ENCODE results near the gene SIDT2. TPM values are rescaled to one million over a fixed set of nuclear protein-coding genes. Genes with fewer than 3 reads are reported as not detected.
A peak's percentile ranks its signal among the peaks of the same experiment; 100 is the strongest.

The SIDT2 gene
- total and polyA plus RNA-seq, 2 of the 4 experiments (the other 2 are of a cell fraction) = 7.3 to 30.3 TPM

- POLR2A ChIA-PET (ENCODE audit: unreplicated experiment) = interaction anchor here (0.6 kb wide), 1 partner anchor 221 kb away, joined by 3 read pairs; no protein-coding TSS in a partner anchor
- no peaks in the 10 kb centered on the region for H3K9me3 ChIP-seq (ENCODE audit: control insufficient read depth, insufficient read depth, low read length)
- H2AK9ac ChIP-seq (replicated peaks; ENCODE audit: low read depth, low read length, poor library complexity) = peak overlapping the region; percentile 37
- peak overlapping the region; percentile 86 for H2AK5ac ChIP-seq (ENCODE audit: low read depth, low read length)
- peak overlapping the region; percentile 46; the same call in 1 of the 2 replicates for H3K14ac ChIP-seq (replicated peaks; ENCODE audit: low read depth, low read length)
- no peaks in the 10 kb centered on the region for H4K20me1 ChIP-seq (ENCODE audit: insufficient read depth, low read length)
- peak overlapping the region; percentile 99 for H2BK5ac ChIP-seq (ENCODE audit: low read depth, low read length, poor library complexity, severe bottlenecking)
- TF ChIP-seq MAFK (IDR thresholded peaks at IDR 0.05; ENCODE audit: low read depth, low read length) (no peak), FOS (IDR thresholded peaks at IDR 0.05; ENCODE audit: low read depth, low read length) (no peak), MXI1 (IDR thresholded peaks at IDR 0.05; ENCODE audit: borderline replicate concordance, low read depth, low read length) (no peak), CHD1 (IDR thresholded peaks at IDR 0.05; ENCODE audit: low read depth, low read length) (no peak), CEBPB (IDR thresholded peaks at IDR 0.05; ENCODE audit: low read depth, low read length) (no peak), RAD21 (IDR thresholded peaks at IDR 0.05; ENCODE audit: low read length) (no peak), NFE2L2 (IDR thresholded peaks at IDR 0.05; ENCODE audit: low read depth, low read length) (no peak), RCOR1 (IDR thresholded peaks at IDR 0.05; ENCODE audit: insufficient replicate concordance, low read length) (no peak), BHLHE40 (IDR thresholded peaks at IDR 0.05; ENCODE audit: low read depth, low read length) (no peak), RFX5 (IDR thresholded peaks at IDR 0.05; ENCODE audit: low read depth, low read length) (no peak), POLR2A (IDR thresholded peaks at IDR 0.05; ENCODE audit: low read depth, low read length) (no peak), CTCF (conservative IDR thresholded peaks at IDR 0.05; ENCODE audit: low read depth, low read length) (no peak), SMC3 (IDR thresholded peaks at IDR 0.05; ENCODE audit: low read depth, low read length) (no peak), ELK1 (IDR thresholded peaks at IDR 0.05; ENCODE audit: borderline replicate concordance, low read depth, low read length) (no peak), MAZ (IDR thresholded peaks at IDR 0.05; ENCODE audit: borderline replicate concordance, low read depth, low read length) (no peak)
- TF ChIP-seq, protein P1, sequence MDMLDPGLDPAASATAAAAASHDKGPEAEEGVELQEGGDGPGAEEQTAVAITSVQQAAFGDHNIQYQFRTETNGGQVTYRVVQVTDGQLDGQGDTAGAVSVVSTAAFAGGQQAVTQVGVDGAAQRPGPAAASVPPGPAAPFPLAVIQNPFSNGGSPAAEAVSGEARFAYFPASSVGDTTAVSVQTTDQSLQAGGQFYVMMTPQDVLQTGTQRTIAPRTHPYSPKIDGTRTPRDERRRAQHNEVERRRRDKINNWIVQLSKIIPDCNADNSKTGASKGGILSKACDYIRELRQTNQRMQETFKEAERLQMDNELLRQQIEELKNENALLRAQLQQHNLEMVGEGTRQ (IDR thresholded peaks at IDR 0.05; ENCODE audit: low read depth, low read length) = no peak
- peaks cover 44% of the 10 kb centered on the region for H3K36me3 ChIP-seq (ENCODE audit: control insufficient read depth, insufficient read depth, low read length)
- H3K56ac ChIP-seq (ENCODE audit: extremely low read depth, insufficient read depth, low read length) = no peak overlapping the region
- no peak overlapping the region for H2AFZ ChIP-seq (replicated peaks; ENCODE audit: low read length, poor library complexity)
- H4K5ac ChIP-seq (ENCODE audit: low read depth, low read length) = no peak overlapping the region
- H3K4me1 ChIP-seq (ENCODE audit: control insufficient read depth, insufficient read depth, low read length) = peaks cover 40% of the 10 kb centered on the region
- DNase-seq = no peak
- no peak for ATAC-seq (ENCODE audit: low read depth)
- H3K27me3 ChIP-seq (ENCODE audit: control insufficient read depth, insufficient read depth, low read length) = no peaks in the 10 kb centered on the region
- H3K9ac ChIP-seq (ENCODE audit: low read depth, low read length) = no peak overlapping the region
- peaks cover 18 to 56% of the 10 kb centered on the region in 2 experiments; a peak in 3 of 4 replicates for H3K79me1 ChIP-seq (ENCODE audit: low read depth in 1 of 2, low read length in 2 of 2)
- H3K18ac ChIP-seq (ENCODE audit: low read depth, low read length) = no peak overlapping the region
- in situ Hi-C loops (cut with MboI; ENCODE audit: low sequenced_read_pairs) (no loop called here), dilution Hi-C loops (cut with HindIII; ENCODE audit: low sequenced_read_pairs, unreplicated experiment) (no loop called here), intact Hi-C loops (cut with micrococcal nuclease) (no loop called here)
- H3K23ac ChIP-seq (ENCODE audit: low read depth, low read length) = peak overlapping the region; percentile 98; the same call in 1 of the 2 replicates
- no peak overlapping the region for H3K4me3 ChIP-seq (ENCODE audit: insufficient read depth, low read depth, low read length)
- H2BK20ac ChIP-seq (ENCODE audit: low read depth, low read length) = peak overlapping the region; percentile 96; the same call in 1 of the 2 replicates
- peak overlapping the region; percentile 100 for H3K27ac ChIP-seq (ENCODE audit: insufficient read depth, low read length)
- peaks cover 28% of the 10 kb centered on the region for H3K9me1 ChIP-seq (ENCODE audit: insufficient read depth, low read length)
- peak overlapping the region; percentile 97; the same call in 1 of the 2 replicates for H2BK120ac ChIP-seq (ENCODE audit: low read depth, low read length)
- BruUV-seq (replicated peaks) = no TSS peak
- peak overlapping the region; percentile 100; the same call in 2 of the 3 replicates for H2BK15ac ChIP-seq (ENCODE audit: low read depth, low read length)
- H4K8ac ChIP-seq (ENCODE audit: low read depth in 2 of 2, low read length in 2 of 2) = peak overlapping the region in 1 of 2 experiments; percentile 99; a peak in 2 of 4 replicates
- CTCF ChIA-PET = no interaction called here
- H4K91ac ChIP-seq (ENCODE audit: insufficient read depth, low read depth, low read length) = peak overlapping the region; percentile 99; the same call in 1 of the 2 replicates
- no peak overlapping the region for H3K4me2 ChIP-seq (ENCODE audit: low read depth, low read length)
- WGBS, 2 experiments (ENCODE audit: extremely low coverage in 2 of 2, insufficient read length in 1 of 2) = 99% methylated on average over 7 of the region's 8 CpGs; no CpG with 5 or more reads in 1 of the 2 experiments
- peak overlapping the region; percentile 99 for H3K4ac ChIP-seq (ENCODE audit: low read depth, low read length)
These were observed 40.9 kb downstream of the SIDT2 start for GRCh38 chr11:117219455-117219854.
